ENCODE measurements around the gene POPDC2.

GRCh38 chr3:119599558-119600174, 60.7 kb downstream of the POPDC2 start:
- TF ChIP-seq CTCF (IDR thresholded peaks at IDR 0.05; ENCODE audit: borderline replicate concordance, extremely low read depth, low read length, poor library complexity, severe bottlenecking) (no peak), EZH2 (IDR thresholded peaks at IDR 0.05; ENCODE audit: borderline replicate concordance, low read depth, low read length, severe bottlenecking) (no peak)
